Stimulated activated CD4-positive, alpha-beta T cell treated with anti-CD3 and anti-CD28 coated beads, Interleukin-4, amount 100 ng/mL, for 24 hours (primary cell): ENCODE measurements around the gene PTPRN2.
"Not testable (repeated sequence)": the region's sequence is repeated elsewhere in the genome, so short reads cannot be mapped to it uniquely, and the experiment has no call there.

ENCODE experiments used
- DNase-seq: peaks from one replicate; pipeline ENCODE4 v3.0.0-alpha.2; 2020

PTPRN2 gene

DNA sequence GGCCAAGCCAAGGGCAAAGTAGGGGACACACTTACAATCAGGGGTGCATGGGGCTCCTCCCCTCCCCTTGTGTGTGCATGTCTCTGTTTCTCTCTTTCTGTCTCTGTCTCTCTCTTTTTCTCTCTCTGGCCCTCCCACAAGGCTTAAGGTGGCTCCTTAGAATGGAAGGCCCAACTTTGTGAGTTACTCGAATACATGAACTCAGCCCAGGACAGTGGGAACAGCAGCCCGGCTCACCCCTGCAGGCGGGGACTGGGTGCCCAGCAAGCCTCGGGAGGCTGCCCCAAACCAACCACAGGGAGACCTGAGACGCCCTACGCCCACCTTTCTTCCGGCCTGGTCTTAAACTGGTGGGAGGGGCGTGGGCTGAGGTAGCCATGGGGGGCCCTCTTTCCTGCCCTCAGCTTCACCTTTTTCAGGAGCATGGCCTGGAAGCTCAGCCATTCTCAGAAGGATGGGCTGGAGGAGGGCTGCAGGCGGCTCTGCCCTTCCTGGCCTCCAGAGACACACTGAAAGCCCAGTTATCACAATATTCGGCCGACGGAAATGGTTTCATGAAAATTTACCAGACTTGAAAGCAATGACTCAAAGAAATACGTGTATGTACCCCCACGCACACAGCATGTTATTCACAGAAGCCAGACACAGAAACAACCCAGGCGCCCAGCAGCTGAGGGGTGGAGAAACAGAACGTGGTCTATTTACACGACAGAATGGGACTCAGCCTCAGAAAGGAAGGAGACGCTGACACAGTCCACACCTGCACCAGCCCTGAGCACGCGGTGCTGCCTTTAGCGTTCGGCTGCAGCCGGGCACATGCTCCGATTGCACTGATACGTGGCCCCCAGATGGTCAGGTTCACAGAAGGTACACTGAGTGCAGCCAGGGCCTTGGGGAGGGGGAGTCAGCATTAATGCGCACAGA lies 229.5 kb downstream of the PTPRN2 start:
- no peak for DNase-seq

DNA sequence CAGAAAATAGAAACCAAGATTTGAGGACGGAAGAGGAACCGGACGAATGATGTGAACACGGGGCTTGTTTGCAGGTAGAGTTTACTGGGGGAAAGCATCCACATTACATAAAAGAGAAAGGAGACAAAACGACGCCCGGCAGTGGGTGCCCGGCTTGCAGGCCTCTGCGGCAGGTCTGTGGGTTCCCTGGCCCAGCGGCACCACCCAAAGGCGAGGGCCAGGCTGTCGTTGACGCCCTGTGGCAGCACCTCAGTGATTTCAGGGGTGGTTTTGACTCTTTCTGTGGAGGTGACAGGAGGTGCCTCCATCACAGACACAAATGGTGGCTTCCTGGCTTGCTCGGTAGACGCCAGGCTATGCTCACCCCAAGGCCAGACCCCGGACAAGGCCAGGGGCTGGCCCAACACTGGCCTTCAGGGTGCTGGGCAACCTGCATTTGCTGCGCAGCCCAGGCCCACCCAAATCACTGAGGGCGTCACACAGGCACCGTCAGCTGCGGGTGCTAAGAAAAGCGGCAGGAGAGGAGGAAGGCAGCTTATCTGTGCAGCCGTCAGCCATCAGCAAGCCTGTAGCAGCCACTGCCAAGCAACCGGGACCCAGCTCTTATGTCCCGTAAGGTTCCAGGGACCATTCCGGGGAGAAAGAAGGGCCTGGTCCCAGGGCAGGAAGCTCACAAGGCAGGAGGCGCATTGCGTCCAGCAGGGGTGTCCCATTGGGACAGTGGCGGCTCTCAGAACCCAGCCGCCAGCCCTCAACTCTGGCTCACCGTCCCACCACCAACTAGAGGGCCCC lies 230.3 kb downstream of the PTPRN2 start:
- DNase-seq: no peak

DNA sequence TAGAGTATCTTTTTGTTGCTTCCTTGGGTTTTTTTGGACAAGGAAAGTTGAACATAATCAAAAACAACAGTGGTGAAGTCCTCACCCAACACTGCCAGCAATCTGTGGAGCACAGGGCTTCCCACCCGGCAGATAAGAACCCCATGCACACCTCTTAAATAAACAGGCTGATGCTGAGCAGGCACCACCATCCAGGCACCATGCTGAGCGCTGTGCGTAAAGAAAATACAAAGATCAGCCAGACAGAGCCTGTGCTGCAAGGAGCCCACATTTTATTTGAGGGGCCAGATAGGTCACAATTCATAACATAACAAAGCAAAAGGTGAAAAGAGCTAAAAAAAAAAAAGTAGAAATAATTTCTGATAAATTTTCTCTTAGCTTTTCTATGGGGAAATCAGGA lies 231.2 kb downstream of the PTPRN2 start:
- DNase-seq: no peak

DNA sequence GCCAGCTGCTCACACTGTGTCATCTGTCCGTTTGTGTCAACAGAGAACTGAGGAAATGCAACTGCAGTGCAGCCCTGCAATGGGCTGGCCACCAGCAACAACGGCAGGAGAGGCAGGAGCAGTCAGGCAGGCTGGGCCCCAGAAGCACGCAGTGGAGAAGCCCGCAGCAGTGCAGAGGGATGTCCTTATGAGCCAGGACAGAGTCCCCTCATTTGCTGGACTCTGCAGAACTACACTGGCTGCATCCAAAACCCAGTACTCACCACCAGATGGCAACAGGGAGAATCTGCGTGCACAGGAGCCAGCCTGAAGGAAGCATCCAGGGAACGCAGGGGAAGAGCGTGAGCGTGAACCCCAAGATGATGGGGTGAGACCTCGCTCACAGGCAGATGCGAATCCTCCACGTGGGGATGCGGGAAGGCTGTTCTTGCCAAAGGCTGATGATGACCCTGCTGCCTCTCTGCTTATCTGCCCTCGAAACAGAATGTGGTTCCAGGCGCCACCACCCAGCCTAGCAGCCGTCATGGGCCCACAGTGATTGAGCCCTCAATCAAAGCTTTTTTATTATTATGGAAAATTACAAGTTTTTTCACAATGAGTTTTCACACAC lies 232.1 kb downstream of the PTPRN2 start:
- DNase-seq: no peak

DNA sequence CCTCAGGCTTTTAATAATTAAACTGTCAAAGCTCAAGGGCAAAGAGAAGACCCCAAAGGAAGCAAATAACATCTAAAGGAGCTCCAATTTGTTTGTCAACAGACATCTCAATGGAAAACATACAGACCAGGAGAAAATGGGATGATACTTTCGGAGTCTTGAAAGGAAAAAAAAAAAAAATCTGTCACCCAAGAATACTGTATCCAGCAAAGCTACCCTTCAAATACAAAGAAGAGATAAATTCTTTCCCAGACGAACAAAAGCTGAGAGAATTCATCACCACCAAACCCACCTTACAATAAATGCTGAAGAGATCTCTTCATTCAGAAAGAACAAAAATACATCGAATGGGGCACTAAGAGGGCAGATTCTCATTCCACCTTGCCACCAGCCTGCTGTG lies 232.8 kb downstream of the PTPRN2 start:
- no peak for DNase-seq

DNA sequence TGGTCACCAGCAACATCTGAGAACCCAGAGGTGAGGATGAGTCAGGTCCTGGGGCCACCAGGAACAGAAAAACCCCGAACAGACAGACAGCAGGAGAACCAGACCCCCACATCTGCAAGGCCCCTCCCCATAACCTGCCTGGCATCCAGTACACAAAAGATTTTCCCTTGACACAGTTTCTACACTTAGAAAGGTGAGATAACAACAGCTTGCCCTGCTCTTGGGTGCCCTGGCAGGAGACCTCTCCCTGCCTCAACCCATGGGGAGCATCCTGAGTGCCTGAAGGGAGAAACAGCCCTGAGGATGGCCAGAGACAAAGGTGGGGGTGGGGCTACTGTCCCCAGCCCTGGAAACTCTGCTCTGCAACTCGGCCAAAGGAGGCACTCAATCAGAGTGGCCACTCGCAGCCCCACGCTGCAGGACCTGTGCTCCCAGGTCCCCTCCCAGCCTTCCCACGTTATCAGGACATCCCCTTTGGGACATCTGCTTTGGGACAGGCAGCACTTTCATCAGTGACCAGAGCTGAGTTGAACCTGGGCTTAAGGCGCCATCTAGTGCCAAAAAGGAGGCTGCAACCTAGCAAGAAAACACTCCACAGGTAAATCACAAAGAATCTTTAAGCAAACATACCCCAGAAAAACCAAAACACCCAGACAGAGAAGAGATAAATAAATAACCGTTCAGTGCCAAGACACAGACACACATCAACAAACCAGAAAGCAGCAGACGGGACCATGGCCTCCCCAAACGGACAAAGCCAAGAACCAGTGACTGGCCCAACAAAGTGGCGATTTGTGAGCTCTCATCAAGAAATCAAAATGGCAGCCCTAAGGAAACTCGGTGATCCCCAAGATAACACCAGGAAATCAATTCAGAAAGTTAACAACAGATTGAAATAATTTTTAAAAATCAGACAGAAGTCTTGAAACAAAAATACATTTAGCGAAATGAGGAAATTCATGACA lies 233.7 kb downstream of the PTPRN2 start:
- no peak for DNase-seq

DNA sequence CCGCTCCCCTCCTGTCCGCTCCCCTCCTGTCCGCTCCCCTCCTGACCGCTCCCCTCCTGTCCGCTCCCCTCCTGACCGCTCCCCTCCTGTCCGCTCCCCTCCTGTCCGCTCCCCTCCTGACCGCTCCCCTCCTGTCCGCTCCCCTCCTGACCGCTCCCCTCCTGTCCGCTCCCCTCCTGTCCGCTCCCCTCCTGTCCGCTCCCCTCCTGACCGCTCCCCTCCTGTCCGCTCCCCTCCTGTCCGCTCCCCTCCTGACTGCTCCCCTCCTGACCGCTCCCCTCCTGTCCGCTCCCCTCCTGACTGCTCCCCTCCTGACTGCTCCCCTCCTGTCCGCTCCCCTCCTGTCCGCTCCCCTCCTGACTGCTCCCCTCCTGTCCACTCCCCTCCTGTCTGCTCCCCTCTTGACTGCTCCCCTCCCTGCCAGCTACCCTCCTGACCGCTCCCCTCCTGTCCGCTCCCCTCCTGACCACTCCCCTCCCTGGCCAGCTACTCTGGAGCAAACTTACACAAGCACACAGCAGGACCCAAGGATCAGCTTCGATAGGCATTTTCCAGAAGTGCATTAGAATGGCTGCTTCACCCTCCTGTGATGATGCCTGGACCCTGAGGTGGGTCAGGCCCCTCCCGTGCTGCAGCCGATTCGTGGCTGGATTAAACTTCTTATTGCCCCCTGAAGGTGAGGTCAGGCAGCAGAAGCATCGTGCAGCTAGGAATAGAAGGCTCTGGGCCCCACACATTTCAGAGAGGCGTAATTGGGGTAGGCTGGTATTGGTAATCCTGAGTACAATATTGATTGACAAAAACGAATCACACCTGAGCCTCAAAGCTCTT lies 235.5 kb downstream of the PTPRN2 start:
- DNase-seq: not testable (repeated sequence)

DNA sequence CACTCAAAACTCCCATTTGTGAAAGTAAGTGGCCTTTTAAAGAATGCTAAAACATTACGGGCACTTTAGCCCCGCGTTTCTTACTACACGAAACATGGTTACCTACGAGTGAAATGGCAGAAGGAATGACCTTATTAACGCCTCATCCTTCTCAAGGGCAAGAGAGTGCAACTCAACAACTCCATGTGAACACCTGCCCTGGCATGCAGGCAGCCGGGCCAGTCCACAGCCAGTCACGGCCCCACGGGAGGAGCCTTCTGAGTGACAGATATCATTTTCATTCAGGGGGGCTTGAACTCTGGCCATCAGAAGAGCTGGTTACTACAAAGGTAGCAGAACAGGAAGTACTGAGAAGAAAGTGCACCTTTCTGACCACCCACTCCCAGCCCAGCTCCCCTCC lies 236.1 kb downstream of the PTPRN2 start:
- DNase-seq: no peak

DNA sequence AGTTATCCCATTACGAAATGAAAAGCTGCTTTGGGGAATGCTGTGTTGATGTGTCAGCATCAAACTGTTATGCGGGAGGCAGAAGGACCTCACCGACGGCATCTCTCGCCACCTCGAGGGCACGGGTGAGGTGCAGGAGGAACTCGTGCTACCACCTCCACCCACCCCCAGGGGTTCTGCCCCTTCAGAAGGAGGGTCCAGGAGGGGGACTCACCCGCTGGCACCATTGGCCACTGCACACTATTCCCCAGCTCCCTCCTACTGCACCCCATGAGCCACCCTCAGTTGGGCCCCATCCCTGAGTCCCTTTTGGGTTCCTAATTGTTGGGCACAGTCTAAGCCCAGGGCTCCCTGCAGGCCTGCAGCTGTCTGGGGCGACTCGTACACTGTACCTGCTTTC lies 236.6 kb downstream of the PTPRN2 start:
- DNase-seq: no peak

DNA sequence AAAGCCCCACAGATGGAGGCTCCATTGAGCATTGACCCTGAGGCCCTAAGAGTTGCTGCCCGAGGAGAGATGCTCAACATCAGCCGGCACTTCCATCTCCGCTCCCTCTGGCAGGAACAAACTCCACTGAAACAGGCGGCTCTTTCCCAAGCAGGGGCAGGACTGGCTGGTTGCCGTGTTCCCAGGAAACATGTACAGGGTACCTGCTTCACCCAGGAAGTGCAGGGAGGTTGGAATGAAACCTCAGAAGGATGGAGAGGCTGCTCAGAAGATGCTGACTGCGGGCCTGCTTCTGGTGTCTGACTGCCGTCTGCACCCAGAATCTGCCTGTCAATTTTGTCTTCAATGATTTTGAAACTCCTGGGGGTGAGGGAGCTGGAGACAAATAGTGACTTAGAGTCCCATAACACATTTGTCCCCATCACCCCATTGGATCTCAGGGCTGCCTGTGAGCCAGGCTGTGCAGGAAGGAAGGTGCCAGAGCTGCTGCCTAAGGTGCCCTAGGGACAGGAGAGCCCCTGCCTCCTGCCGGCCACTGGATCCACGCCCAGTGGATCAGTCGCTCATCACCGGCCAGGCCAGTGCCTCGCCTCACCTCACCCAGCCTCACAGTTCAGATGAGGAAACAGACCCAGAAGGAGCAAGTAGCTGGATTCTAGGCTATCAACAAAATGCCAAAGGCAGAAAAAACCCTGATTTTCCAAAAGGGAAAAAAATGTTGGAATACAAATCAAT lies 237.3 kb downstream of the PTPRN2 start:
- no peak for DNase-seq

DNA sequence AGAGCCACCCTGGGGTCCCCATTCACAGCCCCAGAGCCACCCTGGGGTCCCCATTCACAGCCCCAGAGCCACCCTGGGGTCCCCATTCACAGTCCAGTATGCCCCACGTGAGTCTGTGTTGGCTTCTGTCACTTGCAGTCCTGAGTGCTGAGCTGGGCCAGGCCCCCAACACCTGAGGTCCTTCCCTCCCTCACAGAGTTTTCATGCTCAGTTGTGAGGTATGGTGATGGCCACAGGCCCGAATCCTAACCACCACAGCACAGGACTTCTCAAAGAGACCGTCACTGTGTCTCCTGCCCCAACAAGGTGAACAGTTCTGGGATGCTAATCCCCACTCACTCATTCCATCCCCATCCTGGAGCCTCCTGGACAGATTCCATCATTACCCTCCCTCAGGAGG lies 239.2 kb downstream of the PTPRN2 start:
- no peak for DNase-seq

DNA sequence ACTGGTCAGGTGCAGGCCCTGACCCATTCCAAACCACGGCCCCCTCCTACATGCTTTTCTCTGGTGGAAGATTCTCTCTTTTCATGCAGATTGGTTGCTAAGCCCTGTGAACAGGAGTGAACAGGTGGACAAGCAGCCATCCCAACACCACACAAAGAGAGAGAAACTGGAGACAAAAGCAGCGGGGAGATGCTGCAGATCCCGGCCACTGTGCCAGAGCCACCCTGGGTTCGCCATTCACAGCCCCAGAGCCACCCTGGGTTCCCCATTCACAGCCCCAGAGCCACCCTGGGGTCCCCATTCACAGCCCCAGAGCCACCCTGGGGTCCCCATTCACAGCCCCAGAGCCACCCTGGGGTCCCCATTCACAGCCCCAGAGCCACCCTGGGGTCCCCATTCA lies 239.6 kb downstream of the PTPRN2 start:
- not testable (repeated sequence) for DNase-seq

DNA sequence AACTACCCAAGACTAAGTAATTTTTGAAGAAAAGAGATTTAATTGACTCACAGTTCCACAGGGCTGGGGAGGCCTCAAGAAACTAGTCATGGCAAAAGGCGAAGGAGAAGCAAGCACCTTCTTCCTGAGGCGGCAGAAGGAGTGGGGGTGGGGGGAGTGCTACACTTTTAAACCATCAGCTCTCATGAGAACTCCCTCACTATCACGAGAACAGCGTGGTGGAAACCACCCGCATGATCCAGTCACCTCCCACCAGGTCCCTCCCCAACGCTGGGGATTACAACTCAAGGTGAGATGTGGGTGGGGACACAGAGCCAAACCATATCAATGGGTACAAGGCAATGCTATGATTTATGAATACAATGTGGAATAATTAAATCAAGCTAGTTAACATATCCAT lies 241.9 kb downstream of the PTPRN2 start:
- no peak for DNase-seq

DNA sequence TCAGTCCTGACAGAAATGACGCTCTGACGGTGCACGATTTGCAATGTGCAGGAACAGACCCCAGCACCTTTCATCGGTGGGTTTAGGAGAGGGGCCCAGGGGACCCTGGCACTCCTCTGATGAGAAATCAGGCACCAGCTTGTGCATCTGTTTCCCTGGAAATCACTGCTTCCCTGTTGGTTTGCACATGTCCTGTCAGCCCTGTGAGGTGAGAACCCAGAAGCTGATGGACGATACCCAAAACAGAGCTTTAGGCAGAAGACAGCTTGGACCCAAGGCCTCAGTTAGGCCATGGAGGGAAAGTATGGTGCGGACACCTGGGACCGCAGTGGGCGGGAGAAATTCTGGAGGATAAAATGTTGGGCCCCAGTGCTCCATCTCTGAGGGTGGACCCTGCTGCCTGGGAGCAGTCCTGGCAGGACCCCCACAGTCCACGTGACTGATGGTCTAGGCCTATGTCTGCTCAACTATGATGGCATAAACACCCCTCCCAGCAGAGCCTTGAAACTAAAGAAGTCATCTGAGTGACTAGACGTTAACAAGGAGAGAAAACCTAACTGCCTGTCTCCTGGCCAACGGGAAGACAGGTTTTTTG lies 242.8 kb downstream of the PTPRN2 start:
- no peak for DNase-seq

DNA sequence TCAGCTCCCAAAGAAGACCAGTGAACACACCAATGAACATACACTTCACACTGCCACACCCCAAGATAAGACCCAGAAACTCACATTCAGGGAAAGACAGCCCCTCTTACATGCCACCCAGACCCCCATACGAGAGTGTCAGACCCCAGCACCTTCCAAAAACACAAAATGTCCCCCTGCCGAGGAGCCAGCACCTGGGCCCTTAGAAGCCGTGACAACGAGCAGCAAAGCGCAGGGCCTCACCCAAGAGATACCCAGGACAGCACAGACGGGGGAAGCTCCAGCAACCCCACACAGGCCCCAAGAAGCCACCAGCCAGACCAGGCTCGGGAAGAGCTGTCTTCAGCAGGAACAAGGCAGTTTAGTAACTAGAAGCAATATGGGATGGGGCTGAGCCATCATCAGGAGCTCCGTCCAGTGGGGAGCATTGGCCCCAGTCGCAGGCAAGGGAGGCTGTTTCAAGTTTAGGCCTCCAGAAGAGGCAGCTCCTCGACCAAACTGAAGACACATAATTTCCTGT lies 243.6 kb downstream of the PTPRN2 start:
- DNase-seq: no peak

DNA sequence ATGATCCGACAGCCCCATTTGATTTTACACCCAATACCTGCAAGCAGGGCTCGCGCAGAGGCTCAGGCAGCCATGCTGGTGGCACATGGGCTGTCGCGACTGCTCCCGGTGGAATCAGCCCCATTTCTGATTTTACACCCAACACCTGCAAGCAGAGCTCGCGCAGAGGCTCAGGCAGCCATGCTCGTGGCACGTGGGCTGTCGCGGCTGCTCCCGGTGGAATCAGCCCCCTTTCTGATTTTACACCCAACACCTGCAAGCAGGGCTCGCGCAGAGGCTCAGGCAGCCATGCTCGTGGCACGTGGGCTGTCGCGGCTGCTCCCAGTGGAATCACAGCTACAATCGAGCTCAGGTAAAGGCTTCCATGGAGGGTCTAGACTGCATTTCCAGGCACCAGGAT lies 244.1 kb downstream of the PTPRN2 start:
- no peak for DNase-seq

DNA sequence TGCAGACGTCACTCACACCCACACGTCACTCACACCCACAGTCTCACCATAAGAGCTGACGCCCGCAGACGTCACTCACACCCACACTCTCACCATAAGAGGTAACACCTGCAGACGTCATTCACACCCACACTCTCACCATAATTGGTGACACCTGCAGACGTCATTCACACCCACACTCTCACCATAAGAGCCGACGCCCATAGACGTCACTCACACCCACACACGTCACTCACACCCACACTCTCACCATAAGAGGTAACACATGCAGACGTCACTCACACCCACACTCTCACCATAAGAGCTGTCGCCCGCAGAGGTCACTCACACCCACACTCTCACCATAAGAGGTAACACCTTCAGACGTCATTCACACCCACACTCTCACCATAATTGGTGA lies 246.5 kb downstream of the PTPRN2 start:
- not testable (repeated sequence) for DNase-seq

DNA sequence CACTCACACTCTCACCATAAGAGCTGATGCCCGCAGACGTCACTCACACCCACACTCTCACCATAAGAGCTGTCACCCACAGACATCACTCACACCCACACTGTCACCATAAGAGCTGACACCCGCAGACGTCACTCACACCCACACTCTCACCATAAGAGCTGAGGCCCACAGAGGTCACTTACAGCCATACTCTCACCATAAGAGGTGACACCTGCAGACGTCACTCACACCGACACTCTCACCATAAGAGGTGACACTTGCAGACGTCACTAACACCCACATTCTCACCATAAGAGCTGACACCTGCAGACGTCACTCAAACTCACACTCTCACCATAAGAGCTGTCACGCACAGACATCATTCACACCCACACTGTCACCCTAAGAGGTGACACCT lies 250.7 kb downstream of the PTPRN2 start:
- DNase-seq: not testable (repeated sequence)

DNA sequence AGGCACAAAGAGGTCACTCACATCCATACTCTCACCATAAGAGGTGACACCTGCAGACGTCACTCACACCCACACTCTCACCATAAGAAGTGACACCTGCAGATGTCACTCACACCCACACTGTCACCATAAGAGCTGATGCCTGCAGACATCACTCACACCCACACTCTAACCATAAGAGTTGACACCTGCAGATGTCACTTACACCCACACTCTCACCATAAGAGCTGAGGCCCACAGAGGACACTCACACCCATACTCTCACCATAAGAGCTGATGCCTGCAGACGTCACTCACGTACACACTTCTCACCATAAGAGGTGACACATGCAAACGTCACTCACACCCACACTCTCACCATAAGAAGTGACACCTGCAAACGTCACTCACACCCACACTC lies 255.1 kb downstream of the PTPRN2 start:
- not testable (repeated sequence) for DNase-seq

DNA sequence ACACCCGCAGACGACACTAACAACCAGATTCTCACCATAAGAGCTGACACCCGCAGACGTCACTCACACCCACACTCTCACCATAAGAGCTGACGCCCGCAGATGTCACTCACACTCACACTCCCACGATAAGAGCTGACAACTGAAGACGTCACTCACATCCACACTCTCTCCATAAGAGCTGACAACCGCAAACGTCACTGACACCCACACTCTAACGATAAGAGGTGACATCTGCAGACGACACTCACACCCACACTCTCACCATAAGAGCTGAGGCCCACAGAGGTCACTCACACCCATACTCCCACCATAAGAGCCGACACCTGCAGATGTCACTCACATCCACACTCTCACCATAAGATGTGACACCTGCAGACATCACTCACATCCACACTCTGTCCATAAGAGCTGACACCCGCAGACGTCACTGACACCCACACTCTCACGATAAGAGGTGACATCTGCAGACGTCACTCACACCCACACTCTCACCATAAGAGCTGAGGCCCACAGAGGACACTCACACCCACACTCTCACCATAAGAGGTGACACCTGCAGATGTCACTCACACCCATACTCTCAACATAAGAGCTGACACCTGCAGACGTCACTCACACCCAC lies 255.7 kb downstream of the PTPRN2 start:
- not testable (repeated sequence) for DNase-seq
